Upper lobe of left lung (tissue), 4 donors: ENCODE results near the gene KRI1.

Experiments used
- CTCF ChIP-seq, 6 experiments: fragments of 450-650 bp in 4 of 6; fragments of 200-600 bp in 2 of 6; sonication (generic) in 2 of 6; IDR thresholded peaks; one replicate each; pipeline ENCODE4 v1.5.1; 2016 to 2019; ENCODE audit warnings: antibody characterized with exemption in 6 of 6
- POLR2AphosphoS5 ChIP-seq, 2 donors: sonication (generic); formaldehyde crosslinking; IDR thresholded peaks; one replicate each; pipeline ENCODE4 v1.5.1; 2017; ENCODE audit warnings: antibody characterized with exemption in 2 of 2

DNA sequence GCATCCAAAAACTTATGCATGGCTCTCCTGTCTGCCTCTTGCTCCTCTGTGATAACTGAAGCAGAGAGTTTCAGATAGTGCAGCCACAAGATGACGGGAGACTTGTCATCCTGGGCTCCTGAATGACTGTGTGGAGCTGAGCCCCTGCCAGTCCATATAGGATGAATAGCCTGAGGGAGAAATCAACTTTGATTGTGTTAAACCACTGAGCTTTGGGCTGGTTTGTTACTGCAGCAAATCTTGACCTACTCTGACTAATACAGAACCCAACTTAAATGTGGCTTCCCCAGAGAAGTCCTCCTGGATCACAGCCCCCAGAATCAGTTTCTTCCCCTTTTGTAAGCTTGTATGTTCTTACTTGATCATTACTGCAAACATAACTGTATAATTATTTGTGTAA, 33.4 kb downstream of the KRI1 start:
- no peak for TF ChIP-seq CTCF (IDR thresholded peaks at IDR 0.05)
- no peak for TF ChIP-seq POLR2AphosphoS5 (IDR thresholded peaks at IDR 0.05)
